ENCODE results near the gene NAPB. TPM values are rescaled to one million over a fixed set of nuclear protein-coding genes. Genes with fewer than 3 reads are reported as not detected.

The NAPB gene
- total and polyA plus RNA-seq, 9 donors, result 5.6 to 9.2 (median 7.3) TPM

GRCh38 chr20:23453549-23454543 is 32.6 kb upstream of the NAPB start:
- 81% methylated on average over 15 of the region's 15 CpGs for WGBS (ENCODE audit: insufficient coverage)

GRCh38 chr20:23452776-23453175 is 31.5 kb upstream of the NAPB start, which contains the start of gene CST11:
Gene CST11 (minus strand): TSS chr20:23452876. CDS start chr20:23452811, 65 bp downstream.
- Histone ChIP-seq H3K9me3 (replicated peaks; ENCODE audit: control insufficient read depth, low read depth, low read length) (no peaks in the 10 kb centered on the region), H3K27me3 (ENCODE audit: control insufficient read depth, insufficient read depth, low read length) (no peaks in the 10 kb centered on the region), H3K4me1 (ENCODE audit: control insufficient read depth, insufficient read depth, low read length) (peaks cover 4% of the 10 kb centered on the region), H3K4me3 (ENCODE audit: low read length) (no peak within 1 kb of the TSS), H3K36me3 (ENCODE audit: control insufficient read depth, insufficient read depth, low read length) (no peaks in the 10 kb centered on the region), H3K27ac (ENCODE audit: low read length) (no peak within 1 kb of the TSS)
- 27% methylated on average over 2 of the region's 4 CpGs for WGBS (ENCODE audit: insufficient coverage)
- no peak for DNase-seq

More at GRCh38 chr20:23453549-23454543, 32.6 kb upstream of the NAPB start:
- no peaks in the 10 kb centered on the region for H3K27me3 ChIP-seq (ENCODE audit: control insufficient read depth, insufficient read depth, low read length)
- no peaks in the 10 kb centered on the region for H3K36me3 ChIP-seq (ENCODE audit: control insufficient read depth, insufficient read depth, low read length)
- peaks cover 4% of the 10 kb centered on the region for H3K4me1 ChIP-seq (ENCODE audit: control insufficient read depth, insufficient read depth, low read length)
- H3K4me3 ChIP-seq (ENCODE audit: low read length), result no peak overlapping the region
- no peaks in the 10 kb centered on the region for H3K9me3 ChIP-seq (replicated peaks; ENCODE audit: control insufficient read depth, low read depth, low read length)
- H3K27ac ChIP-seq (ENCODE audit: low read length), result no peak overlapping the region
- no peak for DNase-seq

GRCh38 chr20:23451956-23452487 is 30.7 kb upstream of the NAPB start:
- DNase-seq, result no peak
- WGBS (ENCODE audit: insufficient coverage), result 0% methylated on average over 1 of the region's 11 CpGs
- no peaks in the 10 kb centered on the region for H3K9me3 ChIP-seq (replicated peaks; ENCODE audit: control insufficient read depth, low read depth, low read length)
- no peak overlapping the region for H3K4me3 ChIP-seq (ENCODE audit: low read length)
- H3K4me1 ChIP-seq (ENCODE audit: control insufficient read depth, insufficient read depth, low read length), result peaks cover 4% of the 10 kb centered on the region
- no peaks in the 10 kb centered on the region for H3K27me3 ChIP-seq (ENCODE audit: control insufficient read depth, insufficient read depth, low read length)
- H3K27ac ChIP-seq (ENCODE audit: low read length), result no peak overlapping the region
- no peaks in the 10 kb centered on the region for H3K36me3 ChIP-seq (ENCODE audit: control insufficient read depth, insufficient read depth, low read length)

- Histone ChIP-seq H3K4me3 (ENCODE audit: low read length) (no peak overlapping the region), H3K27ac (ENCODE audit: low read length) (no peak overlapping the region), H3K27me3 (ENCODE audit: control insufficient read depth, insufficient read depth, low read length) (no peaks in the 10 kb centered on the region), H3K9me3 (replicated peaks; ENCODE audit: control insufficient read depth, low read depth, low read length) (no peaks in the 10 kb centered on the region), H3K36me3 (ENCODE audit: control insufficient read depth, insufficient read depth, low read length) (no peaks in the 10 kb centered on the region), H3K4me1 (ENCODE audit: control insufficient read depth, insufficient read depth, low read length) (no peaks in the 10 kb centered on the region)
- 96% methylated on average over 1 of the region's 1 CpG for WGBS (ENCODE audit: insufficient coverage)
- no peak for DNase-seq
Measured at GRCh38 chr20:23450877-23451276, 29.6 kb upstream of the NAPB start.

- H3K9me3 ChIP-seq (replicated peaks; ENCODE audit: control insufficient read depth, low read depth, low read length), result no peaks in the 10 kb centered on the region
- no peak overlapping the region for H3K27ac ChIP-seq (ENCODE audit: low read length)
- H3K4me3 ChIP-seq (ENCODE audit: low read length), result no peak overlapping the region
- H3K27me3 ChIP-seq (ENCODE audit: control insufficient read depth, insufficient read depth, low read length), result no peaks in the 10 kb centered on the region
- no peaks in the 10 kb centered on the region for H3K4me1 ChIP-seq (ENCODE audit: control insufficient read depth, insufficient read depth, low read length)
- DNase-seq, result no peak
- H3K36me3 ChIP-seq (ENCODE audit: control insufficient read depth, insufficient read depth, low read length), result no peaks in the 10 kb centered on the region
- WGBS (ENCODE audit: insufficient coverage), result no CpG with 5 or more reads among the region's 3 CpGs
Measured at GRCh38 chr20:23449421-23449820, 28.1 kb upstream of the NAPB start.

- Histone ChIP-seq H3K4me3 (ENCODE audit: low read length) (no peak overlapping the region), H3K27ac (ENCODE audit: low read length) (no peak overlapping the region), H3K27me3 (ENCODE audit: control insufficient read depth, insufficient read depth, low read length) (no peaks in the 10 kb centered on the region), H3K4me1 (ENCODE audit: control insufficient read depth, insufficient read depth, low read length) (no peaks in the 10 kb centered on the region), H3K9me3 (replicated peaks; ENCODE audit: control insufficient read depth, low read depth, low read length) (no peaks in the 10 kb centered on the region), H3K36me3 (ENCODE audit: control insufficient read depth, insufficient read depth, low read length) (no peaks in the 10 kb centered on the region)
- no CpG with 5 or more reads among the region's 5 CpGs for WGBS (ENCODE audit: insufficient coverage)
- no peak for DNase-seq
Measured at GRCh38 chr20:23448167-23448566, 26.9 kb upstream of the NAPB start.

GRCh38 chr20:23446505-23446904 is 25.2 kb upstream of the NAPB start:
- no peak for DNase-seq
- 97% methylated on average over 6 of the region's 8 CpGs for WGBS (ENCODE audit: insufficient coverage)
- no peaks in the 10 kb centered on the region for H3K9me3 ChIP-seq (replicated peaks; ENCODE audit: control insufficient read depth, low read depth, low read length)
- no peaks in the 10 kb centered on the region for H3K36me3 ChIP-seq (ENCODE audit: control insufficient read depth, insufficient read depth, low read length)
- H3K27ac ChIP-seq (ENCODE audit: low read length), result no peak overlapping the region
- H3K4me3 ChIP-seq (ENCODE audit: low read length), result no peak overlapping the region
- peaks cover 2% of the 10 kb centered on the region for H3K4me1 ChIP-seq (ENCODE audit: control insufficient read depth, insufficient read depth, low read length)
- no peaks in the 10 kb centered on the region for H3K27me3 ChIP-seq (ENCODE audit: control insufficient read depth, insufficient read depth, low read length)

- no peaks in the 10 kb centered on the region for H3K27me3 ChIP-seq (ENCODE audit: control insufficient read depth, insufficient read depth, low read length)
- H3K36me3 ChIP-seq (ENCODE audit: control insufficient read depth, insufficient read depth, low read length), result no peaks in the 10 kb centered on the region
- no peaks in the 10 kb centered on the region for H3K9me3 ChIP-seq (replicated peaks; ENCODE audit: control insufficient read depth, low read depth, low read length)
- no peak overlapping the region for H3K27ac ChIP-seq (ENCODE audit: low read length)
- DNase-seq, result no peak
- WGBS (ENCODE audit: insufficient coverage), result 92% methylated on average over 6 of the region's 7 CpGs
- no peak overlapping the region for H3K4me3 ChIP-seq (ENCODE audit: low read length)
- peaks cover 2% of the 10 kb centered on the region for H3K4me1 ChIP-seq (ENCODE audit: control insufficient read depth, insufficient read depth, low read length)
Measured at GRCh38 chr20:23445596-23446217, 24.4 kb upstream of the NAPB start.

- no peak for DNase-seq
- Histone ChIP-seq H3K27ac (ENCODE audit: low read length) (no peak overlapping the region), H3K9me3 (replicated peaks; ENCODE audit: control insufficient read depth, low read depth, low read length) (no peaks in the 10 kb centered on the region), H3K27me3 (ENCODE audit: control insufficient read depth, insufficient read depth, low read length) (no peaks in the 10 kb centered on the region), H3K4me3 (ENCODE audit: low read length) (no peak overlapping the region), H3K36me3 (ENCODE audit: control insufficient read depth, insufficient read depth, low read length) (no peaks in the 10 kb centered on the region), H3K4me1 (ENCODE audit: control insufficient read depth, insufficient read depth, low read length) (peaks cover 2% of the 10 kb centered on the region)
- WGBS (ENCODE audit: insufficient coverage), result 71% methylated on average over 3 of the region's 4 CpGs
Measured at GRCh38 chr20:23444859-23445258, 23.6 kb upstream of the NAPB start.

GRCh38 chr20:23442436-23442835 is 21.1 kb upstream of the NAPB start:
- Histone ChIP-seq H3K27me3 (ENCODE audit: control insufficient read depth, insufficient read depth, low read length) (no peaks in the 10 kb centered on the region), H3K27ac (ENCODE audit: low read length) (no peak overlapping the region), H3K36me3 (ENCODE audit: control insufficient read depth, insufficient read depth, low read length) (no peaks in the 10 kb centered on the region), H3K9me3 (replicated peaks; ENCODE audit: control insufficient read depth, low read depth, low read length) (no peaks in the 10 kb centered on the region), H3K4me3 (ENCODE audit: low read length) (no peak overlapping the region), H3K4me1 (ENCODE audit: control insufficient read depth, insufficient read depth, low read length) (peaks cover 2% of the 10 kb centered on the region)
- no peak for DNase-seq
- 92% methylated on average over 3 of the region's 5 CpGs for WGBS (ENCODE audit: insufficient coverage)
